Stomach (tissue), 9 donors: ENCODE results near the gene KCNT2. TPM values are rescaled to one million over a fixed set of nuclear protein-coding genes. Genes with fewer than 3 reads are reported as not detected.

ENCODE experiments used
- DNase-seq, 2 donors: peaks; one replicate each; pipeline versions ENCODE4 v3.0.0 to v3.0.0-alpha.2; 2013 to 2019
- H3K27ac ChIP-seq, 5 donors: fragments of 200-600 bp in 4 of 5; sonication (generic) in 4 of 5; one replicate each; pipeline ENCODE4 v1.5.1; 2013 to 2019; ENCODE audit warnings: mild to moderate bottlenecking in 1 of 5, moderate library complexity in 1 of 5
- H3K27me3 ChIP-seq, 3 donors: fragments of 200-600 bp; sonication (generic); one replicate each; pipeline ENCODE4 v1.5.1; 2017 to 2019; ENCODE audit warnings: mixed run types in 1 of 3
- H3K36me3 ChIP-seq, 4 donors: fragments of 200-600 bp; sonication (generic); 1 replicate in 3 of 4; 2 replicates in 1 of 4; pipeline ENCODE4 v1.5.1; 2016 to 2019
- H3K4me1 ChIP-seq, 4 donors: fragments of 200-600 bp; sonication (generic); one replicate each; pipeline ENCODE4 v1.5.1; 2016 to 2019
- H3K4me3 ChIP-seq, 4 donors: fragments of 200-600 bp; sonication (generic) in 3 of 4; one replicate each; pipeline ENCODE4 v1.5.1; 2016 to 2019; ENCODE audit warnings: mild to moderate bottlenecking in 1 of 4
- H3K9me3 ChIP-seq, 4 donors: fragments of 200-600 bp; sonication (generic); one replicate each; pipeline ENCODE4 v1.5.1; 2016 to 2019
- CTCF ChIP-seq, 7 experiments: fragments of 450-650 bp in 4 of 7; fragments of 200-600 bp in 3 of 7; sonication (generic) in 3 of 7; IDR thresholded peaks; one replicate each; pipeline ENCODE4 v1.5.1; 2016 to 2019; ENCODE audit warnings: antibody characterized with exemption in 7 of 7, control low read depth in 2 of 7, mild to moderate bottlenecking in 1 of 7
- EP300 ChIP-seq: sonication (generic); formaldehyde crosslinking; IDR thresholded peaks from one replicate; pipeline ENCODE4 v1.6.1; 2017; ENCODE audit warnings: antibody characterized with exemption
- POLR2A ChIP-seq, 4 donors: fragments of 450-650 bp; IDR thresholded peaks; one replicate each; pipeline ENCODE4 v1.6.1; 2016; ENCODE audit warnings: antibody characterized with exemption in 4 of 4, control low read depth in 2 of 4, mild to moderate bottlenecking in 1 of 4, moderate library complexity in 1 of 4
- POLR2AphosphoS5 ChIP-seq, 3 donors: sonication (generic); formaldehyde crosslinking; IDR thresholded peaks; one replicate each; pipeline ENCODE4 v1.6.1; 2016; ENCODE audit warnings: antibody characterized with exemption in 3 of 3
- WGBS, 5 donors: extraction: QIAGEN DNeasy Blood & Tissue Kit in 3 of 5; methylation state at CpG; one replicate each; pipeline versions ENCODE4 v1.1.5 to v1.1.7; 2013 to 2018; 5-methylcytosine and 5-hydroxymethylcytosine counted together
- intact Hi-C: fragments of 100-400 bp; cut with DNase I; formaldehyde crosslinking; loops from one replicate; pipeline ENCODE4 v1.15.1; 2023; ENCODE audit warnings: low total_unique reads
- polyA plus RNA-seq, 3 donors: library from polyadenylated mRNA; stranded (reverse); fragments of 200-250 nt; gene quantifications; one replicate each; pipeline ENCODE4 v1.2.3, GENCODE V29; 2013
- total RNA-seq, 5 donors: library from RNA; depleted of rRNA; stranded (reverse); fragments of >200 nt; gene quantifications; one replicate each; pipeline versions ENCODE4 v1.1.0 to v1.2.3, GENCODE V29; 2014 to 2016
- donor health status: healthy with polysubstance abuse.
- donor health status: Bipolar disorder and iron deficiency.
- donor health status: healthy.

Gene KCNT2
- total and polyA plus RNA-seq, 8 donors, result 0.29 to 32.3 (median 0.93) TPM

GRCh38 chr1:196444634-196445033, 163.6 kb downstream of the KCNT2 start:
- no peaks in the 10 kb centered on the region for H3K4me1 ChIP-seq
- no peak overlapping the region for H3K27ac ChIP-seq
- no peaks in the 10 kb centered on the region for H3K9me3 ChIP-seq
- no peaks in the 10 kb centered on the region for H3K36me3 ChIP-seq
- intact Hi-C loops, result no loop called here
- no peaks in the 10 kb centered on the region for H3K27me3 ChIP-seq
- no peak for TF ChIP-seq CTCF (IDR thresholded peaks at IDR 0.05)
- no peak for TF ChIP-seq EP300
- TF ChIP-seq POLR2AphosphoS5 (IDR thresholded peaks at IDR 0.05), result no peak
- TF ChIP-seq POLR2A (IDR thresholded peaks at IDR 0.05), result no peak
- DNase-seq, result no peak
- H3K4me3 ChIP-seq, result no peak overlapping the region

- Histone ChIP-seq H3K27me3 (no peaks in the 10 kb centered on the region), H3K27ac (no peak overlapping the region), H3K4me1 (no peaks in the 10 kb centered on the region), H3K9me3 (no peaks in the 10 kb centered on the region), H3K4me3 (no peak overlapping the region), H3K36me3 (no peaks in the 10 kb centered on the region)
- intact Hi-C loops, result no loop called here
- TF ChIP-seq EP300, result no peak
- DNase-seq, result no peak
- WGBS, 5 donors, result 89 to 94% (median 90%) methylated on average over 3 of the region's 3 CpGs
Measured at GRCh38 chr1:196442366-196442765, 165.9 kb downstream of the KCNT2 start.

- intact Hi-C loops, result no loop called here
- Histone ChIP-seq H3K4me1 (no peaks in the 10 kb centered on the region), H3K36me3 (no peaks in the 10 kb centered on the region), H3K27ac (no peak overlapping the region), H3K4me3 (no peak overlapping the region), H3K9me3 (no peaks in the 10 kb centered on the region), H3K27me3 (no peaks in the 10 kb centered on the region)
- 46 to 71% (median 57%) methylated on average over 1 of the region's 1 CpG for WGBS, 5 donors
- TF ChIP-seq CTCF (IDR thresholded peaks at IDR 0.05) (no peak), POLR2AphosphoS5 (IDR thresholded peaks at IDR 0.05) (no peak), EP300 (no peak), POLR2A (IDR thresholded peaks at IDR 0.05) (no peak)
- no peak for DNase-seq
Measured at GRCh38 chr1:196440711-196441110, 167.5 kb downstream of the KCNT2 start.

GRCh38 chr1:196438329-196438728, 169.9 kb downstream of the KCNT2 start:
- TF ChIP-seq POLR2AphosphoS5 (IDR thresholded peaks at IDR 0.05), result no peak
- TF ChIP-seq CTCF (IDR thresholded peaks at IDR 0.05), result no peak
- TF ChIP-seq EP300, result no peak
- no peak for TF ChIP-seq POLR2A (IDR thresholded peaks at IDR 0.05)
- intact Hi-C loops, result no loop called here
- Histone ChIP-seq H3K9me3 (no peaks in the 10 kb centered on the region), H3K4me3 (no peak overlapping the region), H3K27ac (no peak overlapping the region), H3K36me3 (no peaks in the 10 kb centered on the region), H3K4me1 (no peaks in the 10 kb centered on the region), H3K27me3 (no peaks in the 10 kb centered on the region)
- DNase-seq, result peak in 1 of 2 donors; percentile 48
- 12 to 22% (median 19%) methylated on average over 2 of the region's 2 CpGs for WGBS, 5 donors

- intact Hi-C loops, result no loop called here
- TF ChIP-seq POLR2AphosphoS5 (IDR thresholded peaks at IDR 0.05) (no peak), EP300 (no peak), POLR2A (IDR thresholded peaks at IDR 0.05) (no peak), CTCF (IDR thresholded peaks at IDR 0.05) (no peak)
- Histone ChIP-seq H3K4me1 (no peaks in the 10 kb centered on the region), H3K36me3 (no peaks in the 10 kb centered on the region), H3K9me3 (no peaks in the 10 kb centered on the region), H3K27ac (no peak overlapping the region), H3K27me3 (no peaks in the 10 kb centered on the region), H3K4me3 (no peak overlapping the region)
- DNase-seq, result no peak
Measured at GRCh38 chr1:196437671-196438070, 170.6 kb downstream of the KCNT2 start.
